Suprapubic skin (tissue), 4 donors: ENCODE results near the gene AMBRA1. TPM values are rescaled to one million over a fixed set of nuclear protein-coding genes. Genes with fewer than 3 reads are reported as not detected.

Source experiments
- DNase-seq, 2 donors: peaks; one replicate each; pipeline ENCODE4 v3.0.0-alpha.2; 2019; ENCODE audit warnings: low spot score in 2 of 2
- H3K27ac ChIP-seq: fragments of 200-600 bp; sonication (generic); one replicate; pipeline ENCODE4 v1.5.1; 2019
- H3K27me3 ChIP-seq: fragments of 200-600 bp; sonication (generic); one replicate; pipeline ENCODE4 v1.5.1; 2019
- H3K36me3 ChIP-seq: fragments of 200-600 bp; sonication (generic); one replicate; pipeline ENCODE4 v1.5.1; 2019
- H3K4me1 ChIP-seq: fragments of 200-600 bp; sonication (generic); one replicate; pipeline ENCODE4 v1.5.1; 2019
- H3K4me3 ChIP-seq: fragments of 200-600 bp; sonication (generic); one replicate; pipeline ENCODE4 v1.5.1; 2019; ENCODE audit warnings: mild to moderate bottlenecking
- H3K9me3 ChIP-seq: fragments of 200-600 bp; sonication (generic); one replicate; pipeline ENCODE4 v1.5.1; 2019
- CTCF ChIP-seq, 2 donors: fragments of 200-600 bp in 1 of 2; fragments of 450-650 bp in 1 of 2; sonication (generic) in 1 of 2; IDR thresholded peaks; one replicate each; pipeline ENCODE4 v1.5.1; 2016 to 2019; ENCODE audit warnings: antibody characterized with exemption in 2 of 2, mild to moderate bottlenecking in 1 of 2, moderate library complexity in 1 of 2
- EP300 ChIP-seq: sonication (generic); formaldehyde crosslinking; IDR thresholded peaks from one replicate; pipeline ENCODE4 v1.6.1; 2017; ENCODE audit warnings: antibody characterized with exemption
- POLR2A ChIP-seq, 2 donors: fragments of 450-650 bp; IDR thresholded peaks; one replicate each; pipeline ENCODE4 v1.6.1; 2017; ENCODE audit warnings: antibody characterized with exemption in 2 of 2, mild to moderate bottlenecking in 2 of 2, moderate library complexity in 2 of 2
- POLR2AphosphoS5 ChIP-seq, 3 donors: sonication (generic); formaldehyde crosslinking; IDR thresholded peaks; one replicate each; pipeline ENCODE4 v1.6.1; 2017; ENCODE audit warnings: antibody characterized with exemption in 3 of 3
- WGBS: methylation state at CpG from one replicate; pipeline ENCODE4 v1.1.5; 2018; 5-methylcytosine and 5-hydroxymethylcytosine counted together
- total RNA-seq, 4 donors: library from RNA; depleted of rRNA; stranded (reverse); fragments of >200 nt; gene quantifications; one replicate each; pipeline ENCODE4 v1.1.0, GENCODE V29; 2016

AMBRA1 gene
- total RNA-seq, 4 donors from 2014 or later, result 38.6 to 63.2 (median 45.6) TPM

GRCh38 chr11:46456269-46457001 is 137.4 kb downstream of the AMBRA1 start:
- WGBS, result 69% methylated on average over 8 of the region's 8 CpGs
- H3K27me3 ChIP-seq, result no peaks in the 10 kb centered on the region
- H3K4me3 ChIP-seq, result no peak overlapping the region
- H3K36me3 ChIP-seq, result no peaks in the 10 kb centered on the region
- H3K4me1 ChIP-seq, result peaks cover 11% of the 10 kb centered on the region
- DNase-seq, result no peak
- H3K9me3 ChIP-seq, result no peaks in the 10 kb centered on the region
- no peak for TF ChIP-seq POLR2A (IDR thresholded peaks at IDR 0.05)
- TF ChIP-seq EP300, result no peak
- H3K27ac ChIP-seq, result no peak overlapping the region

DNA sequence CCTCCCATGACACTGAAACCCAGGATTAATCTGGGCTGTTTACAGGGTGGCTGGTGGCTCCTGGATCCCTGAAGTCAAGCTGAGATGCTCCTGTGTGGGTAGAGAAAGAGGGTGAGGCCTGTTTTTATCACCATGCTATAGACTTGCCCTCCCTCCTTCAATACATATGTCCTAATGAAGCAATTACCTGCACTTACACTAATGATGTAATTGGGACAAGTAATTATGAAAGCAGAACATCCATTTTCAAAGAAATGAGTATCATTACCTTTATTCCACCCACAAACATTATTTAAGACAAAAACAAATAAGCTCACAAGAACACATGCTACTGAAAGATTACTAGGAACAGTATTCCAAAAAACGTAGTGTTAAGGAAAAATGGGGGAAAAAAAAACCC is 138.0 kb downstream of the AMBRA1 start:
- WGBS, result 88% methylated on average over 1 of the region's 1 CpG
- H3K9me3 ChIP-seq, result no peaks in the 10 kb centered on the region

DNA sequence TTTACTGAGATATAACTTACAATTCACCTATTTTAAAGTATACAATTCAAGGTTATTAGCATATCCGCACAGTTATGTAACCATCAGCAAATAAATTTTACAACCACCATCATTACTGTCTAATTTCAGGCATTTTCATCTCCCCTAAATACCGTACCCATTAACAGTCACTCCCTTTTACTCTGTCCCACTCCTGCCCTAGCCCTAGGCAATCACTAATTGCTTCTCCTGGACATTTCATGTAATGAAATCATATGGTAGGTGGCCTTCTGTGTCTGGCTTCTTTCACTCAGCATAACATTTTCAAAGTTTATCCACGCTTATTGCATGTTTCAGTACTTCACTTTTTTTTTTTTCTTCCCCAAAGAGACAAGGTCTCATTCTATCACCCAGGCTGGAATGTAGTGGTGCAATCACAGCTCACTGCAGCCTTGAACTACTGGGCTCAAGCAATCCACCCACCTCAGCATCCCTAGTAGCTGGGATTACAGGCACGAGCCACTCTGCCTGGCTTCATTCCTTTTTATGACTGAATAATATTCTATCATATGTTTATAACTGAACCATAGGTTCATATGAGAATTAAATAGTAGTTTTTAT is 140.8 kb downstream of the AMBRA1 start:
- Histone ChIP-seq H3K27me3 (no peaks in the 10 kb centered on the region), H3K27ac (no peak overlapping the region), H3K4me1 (peaks cover 10% of the 10 kb centered on the region), H3K4me3 (no peak overlapping the region), H3K9me3 (no peaks in the 10 kb centered on the region), H3K36me3 (no peaks in the 10 kb centered on the region)
- no peak for DNase-seq
- WGBS, result 93% methylated on average over 4 of the region's 4 CpGs
- TF ChIP-seq CTCF (IDR thresholded peaks at IDR 0.05) (no peak), POLR2AphosphoS5 (IDR thresholded peaks at IDR 0.05) (no peak), EP300 (no peak), POLR2A (IDR thresholded peaks at IDR 0.05) (no peak)

More for the DNA sequence above, 138.0 kb downstream of the AMBRA1 start:
- Histone ChIP-seq H3K4me3 (no peak overlapping the region), H3K27me3 (no peaks in the 10 kb centered on the region), H3K36me3 (no peaks in the 10 kb centered on the region), H3K4me1 (peaks cover 11% of the 10 kb centered on the region), H3K27ac (no peak overlapping the region)
- no peak for DNase-seq
- TF ChIP-seq EP300 (no peak), POLR2A (IDR thresholded peaks at IDR 0.05) (no peak), CTCF (IDR thresholded peaks at IDR 0.05) (no peak), POLR2AphosphoS5 (IDR thresholded peaks at IDR 0.05) (no peak)

DNA sequence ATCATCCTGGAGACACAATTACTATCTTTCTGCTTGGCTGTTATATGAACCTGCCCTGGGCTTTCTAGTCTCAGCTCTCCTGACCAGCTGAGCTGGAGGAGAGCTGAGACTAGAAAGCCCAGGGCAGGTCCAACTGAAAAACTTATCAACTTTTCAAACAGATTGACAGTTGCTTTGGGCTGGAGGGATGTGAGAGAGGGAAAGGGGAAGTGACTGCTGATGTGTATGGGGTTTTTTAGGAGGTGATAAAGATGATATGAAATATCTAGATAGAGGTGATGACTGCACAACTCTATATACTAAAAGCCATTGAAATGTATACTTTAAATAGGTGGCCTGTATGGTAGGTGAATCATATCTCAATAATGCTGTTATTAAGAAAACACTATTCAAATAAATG is 142.1 kb downstream of the AMBRA1 start:
- Histone ChIP-seq H3K4me1 (no peaks in the 10 kb centered on the region), H3K36me3 (no peaks in the 10 kb centered on the region), H3K9me3 (no peaks in the 10 kb centered on the region), H3K27ac (no peak overlapping the region), H3K27me3 (no peaks in the 10 kb centered on the region), H3K4me3 (no peak overlapping the region)
- DNase-seq, result no peak
- TF ChIP-seq EP300, result no peak
- TF ChIP-seq POLR2A (IDR thresholded peaks at IDR 0.05), result no peak
- no peak for TF ChIP-seq CTCF (IDR thresholded peaks at IDR 0.05)
- TF ChIP-seq POLR2AphosphoS5 (IDR thresholded peaks at IDR 0.05), result no peak

- DNase-seq, result no peak
- H3K27me3 ChIP-seq, result no peaks in the 10 kb centered on the region
- WGBS, result 83% methylated on average over 3 of the region's 3 CpGs
- no peaks in the 10 kb centered on the region for H3K4me1 ChIP-seq
- no peaks in the 10 kb centered on the region for H3K9me3 ChIP-seq
- no peak overlapping the region for H3K4me3 ChIP-seq
- TF ChIP-seq POLR2A (IDR thresholded peaks at IDR 0.05), result no peak
- no peak for TF ChIP-seq POLR2AphosphoS5 (IDR thresholded peaks at IDR 0.05)
- TF ChIP-seq CTCF (IDR thresholded peaks at IDR 0.05), result no peak
- no peak for TF ChIP-seq EP300
- no peaks in the 10 kb centered on the region for H3K36me3 ChIP-seq
- H3K27ac ChIP-seq, result no peak overlapping the region
These were observed 142.9 kb downstream of the AMBRA1 start for GRCh38 chr11:46450846-46451477.
